IPS-18c (cell line): Measurements from ENCODE around the gene ZMYND10.

Source experiments
- H3K4me3 ChIP-seq: 2 replicates; pipeline ENCODE4 v1.7.0; 2013; ENCODE audit warnings: low read depth, mild to moderate bottlenecking, low read length, moderate library complexity; ENCODE audit not compliant: insufficient read depth
- H3K9me3 ChIP-seq: one replicate; pipeline ENCODE4 v1.6.1; 2013; ENCODE audit warnings: mild to moderate bottlenecking, low read length, moderate library complexity; ENCODE audit not compliant: control insufficient read depth, insufficient read depth

The ZMYND10 gene

GRCh38 chr3:50374363-50375257, 29.1 kb upstream of the ZMYND10 start:
- Histone ChIP-seq H3K9me3 (no peaks in the 10 kb centered on the region), H3K4me3 (no peak overlapping the region)

GRCh38 chr3:50373146-50374051, 27.9 kb upstream of the ZMYND10 start:
- Histone ChIP-seq H3K4me3 (no peak overlapping the region), H3K9me3 (no peaks in the 10 kb centered on the region)

GRCh38 chr3:50372349-50372748, 26.8 kb upstream of the ZMYND10 start:
- no peak overlapping the region for H3K4me3 ChIP-seq
- H3K9me3 ChIP-seq, result no peaks in the 10 kb centered on the region

GRCh38 chr3:50371133-50371685, 25.7 kb upstream of the ZMYND10 start:
- H3K9me3 ChIP-seq, result no peaks in the 10 kb centered on the region

GRCh38 chr3:50370594-50370993, 25.1 kb upstream of the ZMYND10 start:
- no peaks in the 10 kb centered on the region for H3K9me3 ChIP-seq
- H3K4me3 ChIP-seq, result no peak overlapping the region

More at GRCh38 chr3:50371133-50371685, 25.7 kb upstream of the ZMYND10 start:
- H3K4me3 ChIP-seq, result no peak overlapping the region

- H3K9me3 ChIP-seq, result no peaks in the 10 kb centered on the region
- no peak overlapping the region for H3K4me3 ChIP-seq
Measured at GRCh38 chr3:50369012-50369670, 23.6 kb upstream of the ZMYND10 start.

GRCh38 chr3:50365842-50366220, 20.3 kb upstream of the ZMYND10 start:
- Histone ChIP-seq H3K4me3 (peak overlapping the region; percentile 63), H3K9me3 (no peaks in the 10 kb centered on the region)

- Histone ChIP-seq H3K9me3 (no peaks in the 10 kb centered on the region), H3K4me3 (peak overlapping the region; percentile 63)
Measured at GRCh38 chr3:50365080-50365841, 19.7 kb upstream of the ZMYND10 start.

- no peaks in the 10 kb centered on the region for H3K9me3 ChIP-seq
- peak overlapping the region; percentile 63 for H3K4me3 ChIP-seq
Measured at GRCh38 chr3:50364573-50365079, 19.1 kb upstream of the ZMYND10 start.

GRCh38 chr3:50359760-50360110, 14.2 kb upstream of the ZMYND10 start:
- Histone ChIP-seq H3K4me3 (peak overlapping the region; percentile 35), H3K9me3 (peaks cover 2% of the 10 kb centered on the region)

GRCh38 chr3:50358911-50359759, 13.6 kb upstream of the ZMYND10 start, which contains the start of gene TMEM115:
Gene TMEM115, minus strand, starts transcription at chr3:50359521. Its CDS starts 458 bp downstream, at chr3:50359063.
- peaks cover 2% of the 10 kb centered on the region for H3K9me3 ChIP-seq
- peak within 1 kb of the TSS; percentile 84 for H3K4me3 ChIP-seq

GRCh38 chr3:50358355-50358910, 12.9 kb upstream of the ZMYND10 start:
- peak overlapping the region; percentile 84 for H3K4me3 ChIP-seq
- H3K9me3 ChIP-seq, result peaks cover 2% of the 10 kb centered on the region

GRCh38 chr3:50357481-50357880, 11.9 kb upstream of the ZMYND10 start:
- Histone ChIP-seq H3K4me3 (peak overlapping the region; percentile 84; the same call in 1 of the 2 replicates), H3K9me3 (peaks cover 2% of the 10 kb centered on the region)

GRCh38 chr3:50356553-50356952, 11.0 kb upstream of the ZMYND10 start:
- peaks cover 2% of the 10 kb centered on the region for H3K9me3 ChIP-seq
- no peak overlapping the region for H3K4me3 ChIP-seq

- no peak overlapping the region for H3K4me3 ChIP-seq
- H3K9me3 ChIP-seq, result peaks cover 2% of the 10 kb centered on the region
Measured at GRCh38 chr3:50355829-50356552, 10.5 kb upstream of the ZMYND10 start.
